Right lobe of liver (tissue), 6 donors: Measurements from ENCODE around the gene LRRC72. TPM values are rescaled to one million over a fixed set of nuclear protein-coding genes. Genes with fewer than 3 reads are reported as not detected.

Experiments used
- ATAC-seq, 4 donors: fragments of 200-7000 bp; cut with Tn5 transposase; one replicate each; pipeline ENCODE4 v1.9.1; 2020; ENCODE audit warnings: mild to moderate bottlenecking in 4 of 4, moderate library complexity in 4 of 4
- DNase-seq, 3 donors: peaks; one replicate each; pipeline ENCODE4 v3.0.0-alpha.2; 2020
- H3K27ac ChIP-seq, 3 donors: fragments of 200-600 bp; one replicate each; pipeline ENCODE4 v1.8.0; 2022
- H3K27me3 ChIP-seq, 2 donors: fragments of 200-600 bp; one replicate each; pipeline ENCODE4 v1.8.0; 2022
- H3K36me3 ChIP-seq, 4 donors: fragments of 200-600 bp; sonication (generic) in 1 of 4; one replicate each; pipeline versions ENCODE4 v1.5.1 to v1.8.0; 2017 to 2022; ENCODE audit warnings: control low read depth in 1 of 4
- H3K4me1 ChIP-seq, 4 donors: fragments of 200-600 bp; sonication (generic) in 1 of 4; one replicate each; pipeline versions ENCODE4 v1.5.1 to v1.8.0; 2017 to 2022; ENCODE audit warnings: control low read depth in 1 of 4
- H3K4me3 ChIP-seq, 3 donors: fragments of 200-600 bp; one replicate each; pipeline ENCODE4 v1.8.0; 2022
- H3K9me3 ChIP-seq, 4 donors: fragments of 200-600 bp; sonication (generic) in 1 of 4; one replicate each; pipeline versions ENCODE4 v1.5.1 to v1.8.0; 2017 to 2022; ENCODE audit warnings: control low read depth in 1 of 4
- POLR2A ChIP-seq: fragments of 450-650 bp; IDR thresholded peaks from one replicate; pipeline ENCODE4 v1.6.1; 2017; ENCODE audit warnings: antibody characterized with exemption, mild to moderate bottlenecking
- WGBS: methylation state at CpG from one replicate; pipeline ENCODE4 v1.1.6; 2018; ENCODE audit warnings: low coverage, low lambda C conversion rate; ENCODE audit not compliant: insufficient coverage; ENCODE audit errors: missing lambda C conversion rate; 5-methylcytosine and 5-hydroxymethylcytosine counted together
- intact Hi-C, 2 donors: fragments of 100-400 bp; cut with DNase I; formaldehyde crosslinking; loops; one replicate each; pipeline versions ENCODE4 v1.11.2 to v1.14.1; 2022
- total RNA-seq, 6 experiments: library from RNA; depleted of rRNA in 2 of 6; stranded (reverse); fragments of >200 nt in 2 of 6; fragmentation: NEBNext Ultra II Directional in 3 of 6; extraction: Animal tissue kit (Norgen Biotek cat#: 25700) in 3 of 6; gene quantifications; one replicate each; pipeline versions ENCODE4 v1.1.0 to v1.2.4, GENCODE V29; 2016 to 2023
- TF ChIP-seq, protein P1 (sequence below), 4 donors: fragments of 200-600 bp in 3 of 4; fragments of 450-650 bp in 1 of 4; IDR thresholded peaks; one replicate each; pipeline versions ENCODE4 v1.5.1 to v1.8.0; 2016 to 2022; ENCODE audit warnings: antibody characterized with exemption in 4 of 4, mild to moderate bottlenecking in 2 of 4
- donor health status: DM: no; HTN: yes; CAD: no.
- donor health status: DM: no; HTN: no; CAD: no.
- donor health status: DM: no; HTN: no; CAD: no.
- donor health status: DM: no; HTN: yes; CAD: no.
- donor health status: DM: no; HTN: yes; CAD: no.

LRRC72 gene
- total RNA-seq, 6 experiments from 2014 or later, result not detected

DNA sequence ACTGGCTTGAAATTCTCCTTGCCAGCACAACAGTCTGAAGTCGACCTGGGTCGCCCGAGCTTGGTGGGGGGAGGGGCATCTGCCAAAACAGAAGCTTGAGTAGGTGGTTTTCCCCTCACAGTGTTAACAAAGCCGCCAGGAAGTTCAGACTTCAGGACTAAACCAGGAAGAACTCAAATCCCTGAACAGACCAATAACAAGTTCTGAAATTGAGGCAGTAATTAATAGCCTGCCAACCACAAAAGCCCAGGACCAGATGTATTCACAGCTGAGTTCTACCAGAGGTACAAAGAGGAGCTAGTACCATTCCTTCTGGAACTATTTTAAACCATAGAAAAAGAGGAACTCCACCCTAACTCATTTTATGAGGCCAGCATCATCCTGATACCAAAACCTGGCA is 45.3 kb downstream of the LRRC72 start:
- no peaks in the 10 kb centered on the region for H3K36me3 ChIP-seq
- ATAC-seq, result no peak
- DNase-seq, result no peak
- intact Hi-C loops, result loop anchor here in 1 of 2 donors (10.0 kb wide), 1 partner anchor 477 kb away; no protein-coding TSS in a partner anchor
- H3K4me3 ChIP-seq, result no peak overlapping the region
- no peak overlapping the region for H3K27ac ChIP-seq
- TF ChIP-seq, protein P1, sequence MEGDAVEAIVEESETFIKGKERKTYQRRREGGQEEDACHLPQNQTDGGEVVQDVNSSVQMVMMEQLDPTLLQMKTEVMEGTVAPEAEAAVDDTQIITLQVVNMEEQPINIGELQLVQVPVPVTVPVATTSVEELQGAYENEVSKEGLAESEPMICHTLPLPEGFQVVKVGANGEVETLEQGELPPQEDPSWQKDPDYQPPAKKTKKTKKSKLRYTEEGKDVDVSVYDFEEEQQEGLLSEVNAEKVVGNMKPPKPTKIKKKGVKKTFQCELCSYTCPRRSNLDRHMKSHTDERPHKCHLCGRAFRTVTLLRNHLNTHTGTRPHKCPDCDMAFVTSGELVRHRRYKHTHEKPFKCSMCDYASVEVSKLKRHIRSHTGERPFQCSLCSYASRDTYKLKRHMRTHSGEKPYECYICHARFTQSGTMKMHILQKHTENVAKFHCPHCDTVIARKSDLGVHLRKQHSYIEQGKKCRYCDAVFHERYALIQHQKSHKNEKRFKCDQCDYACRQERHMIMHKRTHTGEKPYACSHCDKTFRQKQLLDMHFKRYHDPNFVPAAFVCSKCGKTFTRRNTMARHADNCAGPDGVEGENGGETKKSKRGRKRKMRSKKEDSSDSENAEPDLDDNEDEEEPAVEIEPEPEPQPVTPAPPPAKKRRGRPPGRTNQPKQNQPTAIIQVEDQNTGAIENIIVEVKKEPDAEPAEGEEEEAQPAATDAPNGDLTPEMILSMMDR (IDR thresholded peaks at IDR 0.05), result no peak
- WGBS, result 85% methylated on average over 4 of the region's 4 CpGs
- no peaks in the 10 kb centered on the region for H3K27me3 ChIP-seq
- no peaks in the 10 kb centered on the region for H3K9me3 ChIP-seq
- H3K4me1 ChIP-seq, result no peaks in the 10 kb centered on the region

DNA sequence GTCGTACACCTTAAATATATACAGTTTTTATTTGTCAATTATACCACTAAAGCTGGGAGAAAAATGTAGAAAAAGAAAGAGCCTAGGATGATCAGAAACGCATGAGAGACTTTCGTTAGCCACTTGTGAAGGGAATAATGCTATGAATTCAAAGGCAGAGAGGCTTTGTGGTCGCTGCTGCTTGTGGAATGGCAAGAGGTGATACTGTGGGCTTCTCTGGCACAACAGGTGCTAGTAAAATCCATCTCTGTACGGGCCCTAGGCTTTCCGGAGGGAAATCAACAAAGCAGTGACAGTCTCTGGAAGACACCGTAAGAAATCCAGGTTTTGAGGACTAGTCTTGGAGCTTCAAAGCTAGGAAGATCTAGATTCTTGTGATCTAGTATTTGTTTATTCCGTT is 52.6 kb downstream of the LRRC72 start:
- Histone ChIP-seq H3K9me3 (no peaks in the 10 kb centered on the region), H3K4me1 (no peaks in the 10 kb centered on the region), H3K4me3 (no peak overlapping the region), H3K27ac (no peak overlapping the region), H3K36me3 (no peaks in the 10 kb centered on the region), H3K27me3 (no peaks in the 10 kb centered on the region)
- ATAC-seq (no peak), DNase-seq (no peak)
- no peak for TF ChIP-seq POLR2A
- TF ChIP-seq, protein P1 (IDR thresholded peaks at IDR 0.05), result no peak
- 59% methylated on average over 7 of the region's 8 CpGs for WGBS
- intact Hi-C loops, result loop anchor here in 1 of 2 donors (10.0 kb wide), 1 partner anchor 484 kb away; no protein-coding TSS in a partner anchor

DNA sequence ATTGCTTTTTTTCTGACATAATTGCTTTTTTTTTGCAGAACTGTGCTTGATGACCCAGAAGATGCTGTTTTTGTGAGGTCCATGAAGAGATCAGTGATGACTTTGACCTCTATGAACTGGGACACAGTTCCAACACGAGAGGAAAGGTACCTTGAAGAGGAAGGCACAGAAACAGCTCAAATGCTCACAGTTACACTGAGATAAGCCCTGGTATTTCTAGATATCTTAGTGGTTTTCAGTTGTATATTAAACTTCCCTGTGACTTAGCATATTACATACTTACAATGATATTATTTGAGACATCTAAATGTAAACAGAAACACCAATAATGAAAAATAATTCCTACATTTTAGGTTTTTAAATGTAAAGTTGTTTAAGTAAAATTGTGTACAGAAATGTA is 54.7 kb downstream of the LRRC72 start:
- DNase-seq (no peak), ATAC-seq (no peak)
- WGBS, result 35% methylated on average over 1 of the region's 1 CpG
- TF ChIP-seq, protein P1 (IDR thresholded peaks at IDR 0.05), result no peak
- no peak for TF ChIP-seq POLR2A
- H3K4me3 ChIP-seq, result no peak overlapping the region
- no peaks in the 10 kb centered on the region for H3K4me1 ChIP-seq
- H3K9me3 ChIP-seq, result no peaks in the 10 kb centered on the region
- no peak overlapping the region for H3K27ac ChIP-seq
- no peaks in the 10 kb centered on the region for H3K36me3 ChIP-seq
- H3K27me3 ChIP-seq, result no peaks in the 10 kb centered on the region
- intact Hi-C loops, result no loop called here

DNA sequence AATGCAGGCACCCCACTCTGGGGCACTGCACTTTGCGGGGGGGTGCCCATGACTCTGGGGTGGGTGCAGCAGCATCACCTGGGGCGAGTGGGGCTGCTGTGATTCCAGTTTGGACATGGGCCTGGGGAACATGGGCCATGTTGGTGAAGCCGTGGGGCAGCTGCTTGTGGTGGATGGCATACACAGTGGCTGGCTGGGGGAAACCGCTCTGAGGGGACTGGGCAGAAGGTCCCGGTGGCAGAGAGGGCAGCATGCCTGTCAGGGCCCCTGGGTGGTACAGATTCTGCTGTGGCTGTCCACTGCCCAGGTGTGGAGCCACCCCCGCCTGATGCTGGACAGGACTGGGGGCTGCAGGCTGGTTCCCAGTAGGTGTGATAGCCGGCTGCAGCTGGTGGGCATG is 57.2 kb downstream of the LRRC72 start:
- Histone ChIP-seq H3K27ac (no peak overlapping the region), H3K4me3 (no peak overlapping the region), H3K36me3 (no peaks in the 10 kb centered on the region), H3K4me1 (no peaks in the 10 kb centered on the region), H3K27me3 (no peaks in the 10 kb centered on the region), H3K9me3 (no peaks in the 10 kb centered on the region)
- intact Hi-C loops, result no loop called here
- no peak for TF ChIP-seq POLR2A
- TF ChIP-seq, protein P1 (IDR thresholded peaks at IDR 0.05), result no peak
- DNase-seq, result no peak
- peak in 1 of 4 donors; percentile 38 for ATAC-seq
- 100% methylated on average over 4 of the region's 7 CpGs for WGBS

DNA sequence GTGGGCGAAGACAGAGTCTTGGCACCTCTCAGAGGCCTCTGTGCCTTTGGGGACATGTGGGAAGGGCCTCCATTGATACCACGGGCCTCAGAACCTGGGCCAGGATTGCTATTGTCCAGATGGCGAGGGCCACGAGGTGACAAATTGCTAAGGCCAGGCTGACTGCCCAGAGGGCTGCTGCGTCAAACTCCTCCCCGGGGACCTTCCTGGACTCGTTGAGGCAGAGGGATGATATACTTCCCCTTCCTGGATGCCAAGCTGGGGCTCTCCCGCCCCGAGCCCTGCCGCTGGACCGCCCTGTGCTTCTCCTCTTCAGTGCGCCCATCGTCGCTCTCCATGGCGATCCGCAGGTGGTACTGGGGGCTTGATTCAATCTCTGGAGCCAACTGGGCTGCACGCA is 58.9 kb downstream of the LRRC72 start:
- no peak for ATAC-seq
- H3K4me1 ChIP-seq, result no peaks in the 10 kb centered on the region
- WGBS, result 67% methylated on average over 1 of the region's 17 CpGs
- H3K27me3 ChIP-seq, result no peaks in the 10 kb centered on the region
- H3K36me3 ChIP-seq, result no peaks in the 10 kb centered on the region
- H3K9me3 ChIP-seq, result no peaks in the 10 kb centered on the region
- no peak overlapping the region for H3K4me3 ChIP-seq
- TF ChIP-seq POLR2A, result no peak
- TF ChIP-seq, protein P1 (IDR thresholded peaks at IDR 0.05), result no peak
- no peak for DNase-seq
- intact Hi-C loops, result no loop called here
- H3K27ac ChIP-seq, result no peak overlapping the region
